PC-3 (cell line): ENCODE data around the gene RNF208. TPM values are rescaled to one million over a fixed set of nuclear protein-coding genes. Genes with fewer than 3 reads are reported as not detected.
"Not testable (repeated sequence)": the region's sequence is repeated elsewhere in the genome, so short reads cannot be mapped to it uniquely, and the experiment has no call there.

Source experiments
- ATAC-seq: fragments of 200-7000 bp; cut with Tn5 transposase; 2 replicates; pipeline ENCODE4 v1.9.1; 2020; ENCODE audit warnings: mild to moderate bottlenecking, moderate library complexity
- BruUV-seq: library from RNA; stranded (reverse); fragments of 400-500 nt; replicated peaks from 2 replicates; lab custom pipeline; 2021; lab: Mats Ljungman, UMichigan
- CTCF ChIA-PET: fragments of 300-600 bp; sonication (Branson Sonifier 250); formaldehyde crosslinking; loops from one replicate; lab custom pipeline; 2022; ENCODE audit warnings: antibody characterized with exemption; lab: Charles Lee
- POLR2A ChIA-PET: fragments of 300-600 bp; sonication (Branson Sonifier 250); formaldehyde crosslinking; loops from one replicate; lab custom pipeline; 2022; ENCODE audit warnings: antibody characterized with exemption; ENCODE audit not compliant: unreplicated experiment; lab: Charles Lee
- DNase-seq: peaks from one replicate; pipeline ENCODE4 v3.0.0-alpha.2; 2015
- H2AFZ ChIP-seq: fragments of 300-600 bp; sonication (generic); 2 replicates; pipeline ENCODE4 v1.6.0; 2016; ENCODE audit warnings: antibody characterized with exemption, low read length
- H3F3A ChIP-seq: fragments of 300-600 bp; sonication (generic); one replicate; pipeline ENCODE4 v1.6.0; 2017; ENCODE audit warnings: antibody characterized with exemption, low read length, control low read depth, mild to moderate bottlenecking; ENCODE audit not compliant: unreplicated experiment
- H3K27ac ChIP-seq: fragments of 300-600 bp; sonication (generic); 2 replicates; pipeline ENCODE4 v1.5.1; 2016; ENCODE audit warnings: mild to moderate bottlenecking, low read length
- H3K27me3 ChIP-seq: fragments of 300-600 bp; sonication (generic); 2 replicates; pipeline ENCODE4 v1.6.1; 2016; ENCODE audit warnings: low read length, mixed read lengths
- H3K36me3 ChIP-seq: fragments of 300-600 bp; sonication (generic); 2 replicates; pipeline ENCODE4 v1.6.1; 2016; ENCODE audit warnings: low read depth, mixed run types, low read length, mixed read lengths
- H3K4me1 ChIP-seq: fragments of 300-600 bp; sonication (generic); 2 replicates; pipeline ENCODE4 v1.5.1; 2016; ENCODE audit warnings: low read length; ENCODE audit not compliant: insufficient read depth
- H3K4me2 ChIP-seq: fragments of 300-600 bp; sonication (generic); 2 replicates; pipeline ENCODE4 v1.6.0; 2016; ENCODE audit warnings: low read length
- H3K4me3 ChIP-seq: fragments of 300-600 bp; sonication (generic); 2 replicates; pipeline ENCODE4 v1.5.1; 2016; ENCODE audit warnings: mild to moderate bottlenecking, low read length, mixed read lengths
- H3K79me2 ChIP-seq: fragments of 300-600 bp; sonication (generic); 2 replicates; pipeline ENCODE4 v1.6.1; 2017; ENCODE audit warnings: low read length, mixed read lengths
- H3K9ac ChIP-seq: fragments of 300-600 bp; sonication (generic); 2 replicates; pipeline ENCODE4 v1.6.0; 2016; ENCODE audit warnings: mild to moderate bottlenecking, low read length
- H3K9me2 ChIP-seq: fragments of 300-600 bp; sonication (generic); replicated peaks from 2 replicates; pipeline ENCODE4 v1.6.1; 2016; ENCODE audit warnings: mixed run types, low read length, mixed read lengths
- H3K9me3 ChIP-seq: fragments of 300-600 bp; sonication (generic); 2 replicates; pipeline ENCODE4 v1.6.1; 2016; ENCODE audit warnings: low read length, mixed read lengths
- H4K20me1 ChIP-seq: fragments of 300-600 bp; sonication (generic); 2 replicates; pipeline ENCODE4 v1.6.1; 2016; ENCODE audit warnings: low read length, mixed read lengths
- CTCF ChIP-seq: fragments of 300-600 bp; sonication (generic); conservative IDR thresholded peaks from 2 replicates; pipeline ENCODE4 v1.5.1; 2017; ENCODE audit warnings: antibody characterized with exemption, low read depth, mild to moderate bottlenecking, low read length
- EZH2 ChIP-seq: fragments of 300-600 bp; sonication (generic); IDR thresholded peaks from one replicate; pipeline ENCODE4 v1.6.1; 2017; ENCODE audit warnings: antibody characterized with exemption, mild to moderate bottlenecking, low read length; ENCODE audit not compliant: unreplicated experiment
- EZH2phosphoT487 ChIP-seq: fragments of 300-600 bp; sonication (generic); IDR thresholded peaks from 2 replicates; pipeline ENCODE4 v1.6.1; 2018; ENCODE audit warnings: mild to moderate bottlenecking, antibody characterized with exemption, low read length, borderline replicate concordance
- intact Hi-C: fragments of 100-400 bp; cut with micrococcal nuclease; formaldehyde crosslinking; loops from 2 replicates; pipeline ENCODE4 v1.9.0; 2023
- total RNA-seq: library from RNA; depleted of rRNA; stranded (reverse); fragments of >200 nt; gene quantifications from 2 replicates; pipeline ENCODE4 v1.2.3, GENCODE V29; 2014

RNF208 gene
- total RNA-seq, 1 experiment from 2014 or later: 1.7 TPM

- Histone ChIP-seq H3K4me2 (no peak overlapping the region), H3K27me3 (no peaks in the 10 kb centered on the region), H3K4me3 (no peak overlapping the region), H3K9me3 (no peaks in the 10 kb centered on the region), H3F3A (no peaks in the 10 kb centered on the region), H3K4me1 (no peaks in the 10 kb centered on the region), H3K79me2 (no peaks in the 10 kb centered on the region), H3K9me2 (no peaks in the 10 kb centered on the region), H3K9ac (no peak overlapping the region), H2AFZ (no peak overlapping the region), H3K36me3 (peaks cover 6% of the 10 kb centered on the region; the same call in 1 of the 2 replicates), H4K20me1 (no peaks in the 10 kb centered on the region), H3K27ac (no peak overlapping the region)
- POLR2A ChIA-PET: no interaction called here
- DNase-seq: no peak
- ATAC-seq: no peak
- intact Hi-C loops: no loop called here
- CTCF ChIA-PET: no interaction called here
- BruUV-seq: no TSS peak
- TF ChIP-seq EZH2phosphoT487 (no peak), EZH2 (no peak), CTCF (no peak)
These were observed 40.9 kb upstream of the RNF208 start for GRCh38 chr9:137262909-137263285.

GRCh38 chr9:137262173-137262908 is 40.3 kb upstream of the RNF208 start:
- H4K20me1 ChIP-seq, H3F3A ChIP-seq, H3K36me3 ChIP-seq, H3K27ac ChIP-seq, H3K4me1 ChIP-seq, H3K4me3 ChIP-seq, CTCF ChIA-PET, ATAC-seq, H3K9me2 ChIP-seq, H3K79me2 ChIP-seq, H2AFZ ChIP-seq, H3K27me3 ChIP-seq, DNase-seq, H3K9ac ChIP-seq, H3K9me3 ChIP-seq, BruUV-seq, H3K4me2 ChIP-seq, POLR2A ChIA-PET, intact Hi-C loops: not testable (repeated sequence)
- TF ChIP-seq CTCF: peak; percentile 37; the same call in 1 of the 2 replicates

- Histone ChIP-seq H3K9me3 (no peaks in the 10 kb centered on the region), H3K9me2 (no peaks in the 10 kb centered on the region), H3K27me3 (no peaks in the 10 kb centered on the region), H3F3A (no peaks in the 10 kb centered on the region), H3K9ac (no peak overlapping the region), H2AFZ (no peak overlapping the region), H3K4me3 (peak overlapping the region; percentile 93), H3K4me2 (peak overlapping the region; percentile 94), H3K79me2 (peaks cover 18% of the 10 kb centered on the region), H3K4me1 (peaks cover 15% of the 10 kb centered on the region; the same call in 1 of the 2 replicates), H4K20me1 (no peaks in the 10 kb centered on the region), H3K27ac (no peak overlapping the region), H3K36me3 (no peaks in the 10 kb centered on the region; the same call in 1 of the 2 replicates)
- no TSS peak for BruUV-seq
- no peak for ATAC-seq
- POLR2A ChIA-PET: no interaction called here
- no peak for TF ChIP-seq EZH2phosphoT487
- TF ChIP-seq EZH2: no peak
- no peak for TF ChIP-seq CTCF
- intact Hi-C loops: no loop called here
- DNase-seq: no peak
- CTCF ChIA-PET: no interaction called here
These were observed 34.8 kb upstream of the RNF208 start for GRCh38 chr9:137256856-137257255.
